Activated CD8-positive, alpha-beta T cell treated with anti-CD3 and anti-CD28 coated beads for 36 hours (primary cell): ENCODE measurements around the gene PDE8B. TPM values are rescaled to one million over a fixed set of nuclear protein-coding genes. Genes with fewer than 3 reads are reported as not detected.

Experiments used
- ATAC-seq: fragments of 200-7000 bp; cut with Tn5 transposase; one replicate; pipeline ENCODE4 v1.10.0; 2021; ENCODE audit warnings: mild to moderate bottlenecking, moderate library complexity
- CTCF ChIA-PET: fragments of 350-600 bp; sonication (Branson Sonifier 250); formaldehyde crosslinking; loops from one replicate; lab custom pipeline; 2021; ENCODE audit warnings: antibody characterized with exemption; lab: Charles Lee
- POLR2A ChIA-PET: fragments of 350-600 bp; sonication (Branson Sonifier 250); formaldehyde crosslinking; loops from one replicate; lab custom pipeline; 2021; ENCODE audit warnings: antibody characterized with exemption; lab: Charles Lee
- DNase-seq: peaks from one replicate; pipeline ENCODE4 v3.0.0-alpha.2; 2020
- H3K27ac Mint-ChIP-seq: one replicate; pipeline ENCODE4 v1.8.0; 2021; ENCODE audit warnings: mild to moderate bottlenecking, mixed read lengths
- H3K27me3 Mint-ChIP-seq: one replicate; pipeline ENCODE4 v1.8.0; 2021; ENCODE audit warnings: mixed read lengths
- H3K36me3 Mint-ChIP-seq: one replicate; pipeline ENCODE4 v1.8.0; 2021; ENCODE audit warnings: low read depth, mixed read lengths
- H3K4me1 Mint-ChIP-seq: one replicate; pipeline ENCODE4 v1.8.0; 2021; ENCODE audit warnings: low read depth, mixed read lengths
- H3K4me3 Mint-ChIP-seq: one replicate; pipeline ENCODE4 v1.8.0; 2021; ENCODE audit warnings: mild to moderate bottlenecking, moderate library complexity, mixed read lengths
- H3K9me3 Mint-ChIP-seq: one replicate; pipeline ENCODE4 v1.8.0; 2021; ENCODE audit warnings: mixed read lengths
- CTCF ChIP-seq: fragments of 200-600 bp; IDR thresholded peaks from one replicate; pipeline ENCODE4 v1.8.0; 2022; ENCODE audit warnings: antibody characterized with exemption, mild to moderate bottlenecking
- intact Hi-C: fragments of 100-400 bp; cut with micrococcal nuclease; formaldehyde crosslinking; loops from one replicate; pipeline ENCODE4 v1.10.0; 2022
- total RNA-seq, 2 experiments: library from RNA; stranded (reverse); gene quantifications; one replicate each; pipeline ENCODE4 v1.2.3, GENCODE V29; 2021

The PDE8B gene
- total RNA-seq, 2 experiments from 2014 or later = 0.47 TPM; not detected in 1

- intact Hi-C loops = no loop called here
- ChIA-PET POLR2A (no interaction called here), CTCF (no interaction called here)
These were observed 126.8 kb downstream of the PDE8B start for GRCh38 chr5:77337246-77337645.

DNA sequence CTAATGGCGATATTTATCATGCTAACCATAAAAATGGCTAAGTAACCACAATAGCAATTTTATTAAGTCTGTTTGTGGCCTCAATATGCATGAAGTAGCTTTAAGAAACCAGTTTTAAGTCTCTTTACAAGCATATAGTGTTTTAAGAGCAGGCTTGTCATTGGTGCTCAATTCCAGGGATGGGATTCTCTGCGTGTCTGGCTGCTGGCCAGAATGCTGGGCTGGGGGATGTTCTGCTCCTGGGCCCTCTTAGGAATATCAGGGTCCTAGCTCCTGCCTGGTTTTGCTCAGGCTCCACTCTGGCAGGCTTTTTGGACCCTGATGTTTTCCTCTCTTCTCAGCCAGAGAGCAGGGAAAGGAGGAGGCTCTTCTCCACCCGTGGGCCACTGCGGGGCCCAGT lies 127.2 kb downstream of the PDE8B start:
- H3K27me3 Mint-ChIP-seq = peaks cover 1% of the 10 kb centered on the region
- ATAC-seq = no peak

More at GRCh38 chr5:77337246-77337645, 126.8 kb downstream of the PDE8B start:
- H3K4me3 Mint-ChIP-seq = no peak overlapping the region
- no peaks in the 10 kb centered on the region for H3K4me1 Mint-ChIP-seq
- H3K9me3 Mint-ChIP-seq = no peaks in the 10 kb centered on the region
- H3K36me3 Mint-ChIP-seq = no peaks in the 10 kb centered on the region
- H3K27me3 Mint-ChIP-seq = no peaks in the 10 kb centered on the region
- TF ChIP-seq CTCF = no peak
- H3K27ac Mint-ChIP-seq = no peak overlapping the region
- DNase-seq (no peak), ATAC-seq (no peak)

DNA sequence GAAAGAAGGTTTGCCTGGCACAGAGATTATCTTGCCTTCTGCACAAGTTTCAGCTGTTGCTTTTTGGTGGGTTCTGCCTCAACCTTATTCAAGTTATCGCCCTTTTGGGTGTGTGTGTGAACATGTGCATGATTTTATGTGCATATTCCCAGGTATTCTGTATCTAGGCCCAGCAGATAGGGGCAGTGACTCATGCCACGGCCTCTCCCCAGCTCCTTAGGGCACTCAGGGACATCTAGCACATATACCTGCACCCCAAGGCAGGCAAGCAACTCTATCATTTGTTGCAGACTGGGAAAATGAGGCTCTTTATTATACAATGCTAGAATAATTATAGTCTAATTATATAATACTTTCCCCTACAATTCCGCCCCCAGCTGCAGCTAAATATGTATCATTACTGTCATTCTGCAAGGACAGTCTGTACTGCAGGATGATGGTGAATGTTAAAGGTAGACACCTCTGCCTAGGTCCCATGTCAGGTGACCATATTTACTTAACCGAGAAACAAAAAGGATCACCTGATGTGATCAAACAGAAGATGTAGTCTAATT lies 128.9 kb downstream of the PDE8B start:
- intact Hi-C loops = no loop called here
- Mint-ChIP-seq H3K9me3 (no peaks in the 10 kb centered on the region), H3K36me3 (no peaks in the 10 kb centered on the region), H3K4me1 (no peaks in the 10 kb centered on the region), H3K4me3 (no peak overlapping the region), H3K27ac (no peak overlapping the region), H3K27me3 (peaks cover 4% of the 10 kb centered on the region)
- POLR2A ChIA-PET = no interaction called here
- DNase-seq (no peak), ATAC-seq (no peak)
- CTCF ChIA-PET = no interaction called here
- TF ChIP-seq CTCF = no peak

More for the DNA sequence above, 127.2 kb downstream of the PDE8B start:
- TF ChIP-seq CTCF = no peak
- Mint-ChIP-seq H3K27ac (no peak overlapping the region), H3K9me3 (no peaks in the 10 kb centered on the region), H3K36me3 (no peaks in the 10 kb centered on the region), H3K4me3 (no peak overlapping the region), H3K4me1 (no peaks in the 10 kb centered on the region)
- intact Hi-C loops = no loop called here
- POLR2A ChIA-PET = no interaction called here
- DNase-seq = no peak
- CTCF ChIA-PET = no interaction called here

GRCh38 chr5:77343165-77343564 lies 132.7 kb downstream of the PDE8B start:
- no peak for DNase-seq
- Mint-ChIP-seq H3K36me3 (no peaks in the 10 kb centered on the region), H3K27me3 (peaks cover 8% of the 10 kb centered on the region), H3K4me1 (no peaks in the 10 kb centered on the region), H3K4me3 (no peak overlapping the region), H3K9me3 (no peaks in the 10 kb centered on the region), H3K27ac (no peak overlapping the region)
- ChIA-PET CTCF (interaction anchor here (1.2 kb wide), 1 partner anchor 17 kb away, joined by 3 read pairs; no protein-coding TSS in a partner anchor), POLR2A (no interaction called here)
- no peak for ATAC-seq
- TF ChIP-seq CTCF = no peak
- intact Hi-C loops = no loop called here

DNA sequence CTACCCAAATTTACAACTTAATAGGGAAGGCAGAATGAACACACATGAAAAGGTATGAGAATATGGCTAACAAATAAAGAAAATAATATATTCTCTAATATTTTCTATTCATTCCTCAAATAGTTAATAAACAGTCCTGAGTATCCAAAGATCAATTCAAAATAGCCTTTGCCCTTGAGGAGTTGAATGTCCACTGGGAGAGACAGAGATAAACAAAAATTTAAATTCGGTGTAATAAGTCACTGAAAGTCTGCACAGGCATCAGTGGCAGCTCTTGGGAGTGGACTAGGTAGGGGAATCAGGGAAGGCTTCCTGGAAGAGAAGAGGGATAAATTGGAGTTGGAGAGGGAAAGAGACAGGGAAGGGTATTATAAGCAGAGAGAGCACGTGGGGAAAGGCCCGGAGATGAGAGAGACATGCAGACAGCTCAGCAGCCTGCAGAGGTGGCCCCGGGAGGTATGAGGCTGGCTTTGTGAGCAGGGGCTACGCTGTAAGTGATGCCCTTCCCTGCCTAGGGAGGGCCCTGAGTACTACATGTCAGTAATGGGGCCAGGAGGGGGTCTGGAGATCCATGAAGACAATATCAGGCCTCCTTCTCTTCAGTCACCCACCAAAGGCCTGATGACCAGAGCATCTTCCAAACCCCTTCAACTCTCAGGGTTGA lies 137.1 kb downstream of the PDE8B start:
- Mint-ChIP-seq H3K36me3 (no peaks in the 10 kb centered on the region), H3K27ac (no peak overlapping the region), H3K4me3 (no peak overlapping the region), H3K27me3 (peaks cover 9% of the 10 kb centered on the region), H3K9me3 (no peaks in the 10 kb centered on the region), H3K4me1 (no peaks in the 10 kb centered on the region)
- ChIA-PET CTCF (no interaction called here), POLR2A (interaction anchor here (0.5 kb wide), 1 partner anchor 96 kb away, joined by 3 read pairs; no protein-coding TSS in a partner anchor)
- intact Hi-C loops = no loop called here
- DNase-seq (no peak), ATAC-seq (no peak)
- no peak for TF ChIP-seq CTCF
